ENCODE results near the gene CD2.
"Not testable (repeated sequence)": the region's sequence is repeated elsewhere in the genome, so short reads cannot be mapped to it uniquely, and the experiment has no call there.

CD2 gene

GRCh38 chr1:116731439-116731838, 22.8 kb upstream of the CD2 start:
- no peak for DNase-seq (ENCODE audit: low read depth in 2 of 2)

DNA sequence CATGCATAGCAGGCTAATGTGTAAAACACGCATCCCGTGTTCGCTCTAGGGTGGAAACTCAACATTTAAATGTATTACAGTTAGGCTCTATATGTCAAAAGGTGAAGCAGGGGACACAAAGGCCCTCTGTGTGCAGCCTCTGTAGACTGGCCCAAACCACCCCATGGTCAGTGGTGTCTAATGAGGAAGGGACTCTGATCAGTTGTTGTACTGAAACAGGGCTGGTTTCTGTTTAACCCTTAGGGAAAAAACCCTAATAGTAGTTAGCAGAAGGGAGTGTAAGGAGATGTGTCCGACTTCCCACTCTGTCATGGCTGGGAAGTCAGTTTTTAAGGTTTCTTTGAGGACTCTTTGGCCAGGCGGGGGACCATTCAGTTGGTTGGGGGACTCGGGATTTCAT, 21.5 kb upstream of the CD2 start:
- DNase-seq (ENCODE audit: low read depth in 2 of 2) = no peak

- no peak for DNase-seq (ENCODE audit: low read depth in 2 of 2)
Measured at GRCh38 chr1:116733476-116734365, 20.5 kb upstream of the CD2 start.

- DNase-seq (ENCODE audit: low read depth in 2 of 2) = no peak
Measured at GRCh38 chr1:116735246-116735645, 19.0 kb upstream of the CD2 start.

GRCh38 chr1:116737020-116737854, 17.0 kb upstream of the CD2 start:
- DNase-seq (ENCODE audit: low read depth in 2 of 2) = peak; percentile 56 to 61

GRCh38 chr1:116737855-116738321, 16.3 kb upstream of the CD2 start:
- DNase-seq (ENCODE audit: low read depth in 2 of 2) = no peak

DNA sequence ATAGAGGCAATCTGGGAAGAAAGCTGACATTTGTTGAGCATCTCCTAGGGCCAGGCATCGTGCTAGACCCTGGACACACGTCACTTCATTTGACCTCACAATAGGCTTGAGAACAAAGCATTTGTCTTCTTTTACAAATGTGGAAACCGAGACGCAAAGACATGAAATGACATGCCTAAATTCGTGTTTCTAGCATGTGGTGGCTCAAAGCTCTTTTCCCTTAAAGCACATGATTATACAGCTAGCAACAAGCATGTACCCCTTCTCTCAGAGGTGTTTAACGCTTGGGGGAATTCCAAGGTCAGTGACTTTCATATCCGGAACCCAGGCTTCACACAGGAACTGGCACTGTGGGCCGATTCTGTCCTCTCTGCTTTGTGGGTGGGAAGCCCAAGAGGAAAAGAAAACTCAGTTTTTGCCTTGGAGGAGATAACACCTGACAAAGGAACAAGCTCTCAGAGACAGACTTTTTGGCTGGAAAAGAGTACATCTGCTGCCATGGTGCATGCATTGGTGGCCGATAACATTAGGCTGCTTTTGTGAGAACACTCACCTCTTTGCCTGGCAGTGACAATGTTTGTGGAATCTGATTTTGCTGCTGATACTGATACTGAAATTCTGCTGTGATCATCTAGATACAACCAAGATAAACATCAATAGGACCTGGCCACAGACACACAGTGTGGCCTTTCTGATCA, 15.4 kb upstream of the CD2 start:
- DNase-seq (ENCODE audit: low read depth in 2 of 2) = no peak

GRCh38 chr1:116739371-116740012, 14.7 kb upstream of the CD2 start:
- no peak for DNase-seq (ENCODE audit: low read depth in 2 of 2)

- no peak for DNase-seq (ENCODE audit: low read depth in 2 of 2)
Measured at GRCh38 chr1:116740296-116740695, 13.9 kb upstream of the CD2 start.

GRCh38 chr1:116740746-116741145, 13.5 kb upstream of the CD2 start:
- no peak for DNase-seq (ENCODE audit: low read depth in 2 of 2)

DNA sequence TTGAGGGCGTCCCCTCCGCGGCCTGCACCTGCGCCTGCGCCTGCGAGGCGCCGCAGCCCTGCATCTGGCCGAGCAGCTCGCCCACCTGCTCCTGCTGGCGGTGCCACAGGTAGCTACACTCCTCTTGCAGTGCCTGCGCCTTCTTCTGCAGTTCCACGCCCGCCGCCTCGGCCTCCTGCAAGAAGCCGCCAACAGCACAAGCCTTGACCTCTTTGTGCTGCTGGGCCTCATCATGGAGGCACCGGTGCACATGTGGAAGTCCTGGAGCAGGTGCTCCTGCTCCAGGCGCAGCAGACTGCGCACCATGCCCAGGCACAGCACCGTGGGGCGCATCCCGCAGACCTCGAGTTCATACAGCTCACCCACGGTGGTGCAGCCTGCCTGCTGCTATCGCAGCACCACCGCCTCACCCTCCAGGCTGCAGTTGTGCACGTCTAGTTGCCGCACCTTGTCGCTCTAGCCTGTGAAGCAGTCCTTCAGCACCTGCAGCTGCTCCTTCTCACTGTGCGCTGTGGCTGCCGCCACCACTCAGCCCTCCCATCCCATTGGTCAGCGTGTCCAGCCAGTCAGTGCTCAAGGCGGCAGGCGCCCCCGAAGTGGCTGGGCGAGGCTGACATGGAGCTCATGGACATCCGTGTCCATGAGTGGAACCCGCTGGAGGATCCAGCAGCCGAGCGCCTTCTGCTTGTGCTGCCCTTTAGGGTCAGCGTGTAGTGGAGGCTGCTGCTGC, 12.2 kb upstream of the CD2 start:
- no peak for DNase-seq (ENCODE audit: low read depth in 2 of 2)

- no peak for DNase-seq (ENCODE audit: low read depth in 2 of 2)
Measured at GRCh38 chr1:116743535-116743934, 10.7 kb upstream of the CD2 start.

DNA sequence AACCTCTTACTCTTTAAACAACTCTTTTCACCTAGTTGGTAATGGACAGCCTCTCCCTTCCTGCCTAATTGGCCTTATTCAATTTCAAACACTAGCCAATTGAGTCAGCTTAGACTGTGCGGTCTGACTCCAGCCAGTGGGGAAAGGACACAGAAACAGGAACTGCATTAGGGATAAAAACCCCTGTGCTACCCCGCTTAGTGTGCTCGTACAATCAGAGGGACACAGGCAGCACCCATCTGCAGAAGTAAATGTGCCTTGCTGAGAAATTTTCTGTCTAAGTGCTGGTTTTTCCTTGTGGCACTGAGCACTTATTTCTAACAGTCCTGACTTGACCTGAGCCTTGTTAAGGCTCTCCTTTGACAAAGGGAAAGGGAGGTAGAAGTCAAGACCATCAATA, 6.0 kb upstream of the CD2 start:
- no peak for DNase-seq (ENCODE audit: low read depth in 2 of 2)

DNA sequence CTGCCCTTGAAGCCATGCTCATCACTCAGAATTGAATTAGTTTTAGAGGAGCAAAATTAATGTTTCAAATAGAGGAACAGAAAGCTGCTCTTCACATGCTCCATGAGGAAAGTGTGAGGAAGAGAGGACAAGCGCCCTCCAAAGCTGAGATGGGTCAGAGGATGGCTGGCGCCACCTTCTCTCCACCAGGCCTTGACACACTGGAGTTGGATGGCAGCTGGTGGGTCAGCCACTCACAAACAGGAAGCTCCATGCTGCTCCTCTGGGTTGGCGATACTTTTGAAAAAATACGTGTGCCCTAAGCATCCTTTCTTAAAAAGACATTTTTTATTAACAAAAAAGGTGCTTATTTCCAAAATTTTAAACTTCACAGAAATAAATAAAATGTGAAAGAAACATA, 3.1 kb upstream of the CD2 start:
- DNase-seq (ENCODE audit: low read depth in 2 of 2) = no peak

GRCh38 chr1:116751621-116752020, 2.6 kb upstream of the CD2 start:
- DNase-seq (ENCODE audit: low read depth in 2 of 2) = no peak

DNA sequence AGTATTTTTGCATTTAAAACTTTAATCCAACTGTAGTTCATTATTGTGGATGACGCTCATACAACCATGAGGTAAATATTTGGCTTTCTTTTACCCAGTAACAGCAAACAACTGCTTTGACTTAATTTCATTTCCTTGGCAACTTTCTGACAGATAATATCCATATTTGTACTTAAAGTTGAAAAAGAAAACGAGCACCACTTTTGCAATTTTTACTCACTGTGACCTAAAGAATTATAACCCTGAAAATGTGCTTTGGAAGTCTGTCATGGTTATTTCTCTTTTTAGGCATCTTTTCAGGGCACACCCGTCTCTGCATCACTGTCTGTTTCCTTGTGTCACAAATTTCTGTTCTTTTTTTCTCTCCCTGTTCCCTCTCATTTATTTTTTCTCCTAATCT, 918 bp upstream of the CD2 start:
- no peak for DNase-seq (ENCODE audit: low read depth in 2 of 2)

GRCh38 chr1:116755066-116755465, 836 bp downstream of the CD2 start:
- DNase-seq (ENCODE audit: low read depth in 2 of 2) = no peak

- no peak for DNase-seq (ENCODE audit: low read depth in 2 of 2)
Measured at GRCh38 chr1:116755681-116756080, 1.5 kb downstream of the CD2 start.

- not testable (repeated sequence) for DNase-seq (ENCODE audit: low read depth in 2 of 2)
Measured at GRCh38 chr1:116756092-116756491, 1.9 kb downstream of the CD2 start.

DNA sequence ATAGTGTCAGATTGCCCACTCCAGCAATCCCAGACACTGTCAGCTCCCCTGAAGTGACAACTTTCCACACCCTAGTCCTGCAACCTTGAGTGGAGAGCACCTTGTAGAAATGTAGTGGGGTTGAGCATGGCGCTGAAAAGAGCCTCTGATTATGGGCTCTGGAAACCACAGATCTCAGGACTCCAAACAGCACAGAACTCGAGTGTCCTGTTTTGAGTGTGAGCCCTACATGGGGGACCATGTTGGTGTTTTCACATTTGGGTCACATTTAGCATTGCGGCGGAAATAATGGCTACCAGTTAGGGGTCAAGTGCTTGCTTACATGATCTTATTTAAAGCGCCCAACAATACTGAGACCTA, 4.2 kb downstream of the CD2 start:
- not testable (repeated sequence) for DNase-seq (ENCODE audit: low read depth in 2 of 2)

- no peak for DNase-seq (ENCODE audit: low read depth in 2 of 2)
Measured at GRCh38 chr1:116759636-116760035, 5.4 kb downstream of the CD2 start.

All from stimulated activated CD4-positive, alpha-beta T cell treated with anti-CD3 and anti-CD28 coated beads, Interleukin-4, amount 100 ng/mL, for 48 hours (primary cell).